Endothelial cell of umbilical vein (primary cell): ENCODE results near the gene SLC12A5. TPM values are rescaled to one million over a fixed set of nuclear protein-coding genes. Genes with fewer than 3 reads are reported as not detected.

Source experiments
- BruUV-seq: library from RNA; stranded (reverse); fragments of 400-500 nt; replicated peaks from 2 replicates; lab custom pipeline; 2021; lab: Mats Ljungman, UMichigan
- CTCF ChIA-PET: fragments of 300-600, 350-600 bp; sonication (Branson Sonifier 250); formaldehyde crosslinking; loops from one replicate; lab custom pipeline; 2021; ENCODE audit warnings: antibody characterized with exemption, inconsistent platforms; lab: Charles Lee
- POLR2A ChIA-PET: fragments of 300-600, 350-600 bp; sonication (Branson Sonifier 250); formaldehyde crosslinking; loops from one replicate; lab custom pipeline; 2021; ENCODE audit warnings: antibody characterized with exemption, inconsistent platforms; lab: Charles Lee
- DNase-seq: peaks from one replicate; pipeline ENCODE4 v3.0.0-alpha.2; 2011; ENCODE audit warnings: low read depth, low spot score
- FAIRE-seq: peaks from 2 replicates; lab custom pipeline; 2011; peaks lifted over from hg19 to GRCh38; lab: Jason Lieb, UNC
- H2AFZ ChIP-seq: 2 replicates; pipeline ENCODE4 v1.6.0; 2012; ENCODE audit warnings: low read depth, low read length, control low read depth, inconsistent platforms
- H3K27ac ChIP-seq: 2 replicates; pipeline ENCODE4 v1.5.1; 2011; ENCODE audit warnings: low read depth, mild to moderate bottlenecking, control low read depth, low read length, moderate library complexity; ENCODE audit not compliant: insufficient read depth
- H3K27me3 ChIP-seq, 2 experiments: 2 replicates each; pipeline versions ENCODE4 v1.6.0 to v1.6.1; 2011; ENCODE audit warnings: low read length in 2 of 2, mixed read lengths in 1 of 2; ENCODE audit not compliant: control insufficient read depth in 2 of 2, insufficient read depth in 2 of 2
- H3K36me3 ChIP-seq, 2 experiments: 2 replicates in 1 of 2; 3 replicates in 1 of 2; pipeline ENCODE4 v1.5.1; 2011; ENCODE audit warnings: low read length in 2 of 2, mild to moderate bottlenecking in 1 of 2, moderate library complexity in 1 of 2; ENCODE audit not compliant: control insufficient read depth in 2 of 2, insufficient read depth in 2 of 2; ENCODE audit errors: extremely low read depth in 1 of 2
- H3K4me1 ChIP-seq: 3 replicates; pipeline ENCODE4 v1.5.1; 2011; ENCODE audit warnings: mild to moderate bottlenecking, low read length; ENCODE audit not compliant: control insufficient read depth, insufficient read depth; ENCODE audit errors: extremely low read depth
- H3K4me2 ChIP-seq: 2 replicates; pipeline ENCODE4 v1.6.1; 2011; ENCODE audit warnings: low read length, control low read depth, mixed read lengths; ENCODE audit not compliant: insufficient read depth
- H3K4me3 ChIP-seq, 3 experiments: fragments of 200-600 bp in 1 of 3; sonication (generic), shearing (Covaris generic) in 1 of 3; replicated peaks in 1 of 3; 2 replicates each; pipeline ENCODE4 v1.5.1; 2011 to 2016; ENCODE audit warnings: control low read depth in 3 of 3, low read length in 3 of 3, mild to moderate bottlenecking in 2 of 3, inconsistent platforms in 1 of 3, low read depth in 1 of 3, moderate library complexity in 1 of 3; ENCODE audit not compliant: insufficient read depth in 1 of 3
- H3K79me2 ChIP-seq: 2 replicates; pipeline ENCODE4 v1.6.0; 2012; ENCODE audit warnings: low read length, inconsistent platforms; ENCODE audit not compliant: control insufficient read depth, insufficient read depth
- H3K9ac ChIP-seq: replicated peaks from 2 replicates; pipeline ENCODE3; 2011; ENCODE audit warnings: low read length, control low read depth; ENCODE audit not compliant: insufficient read depth; ENCODE audit errors: extremely low read depth
- H3K9me1 ChIP-seq: replicated peaks from 3 replicates; pipeline ENCODE4 v1.6.0; 2011; ENCODE audit warnings: mild to moderate bottlenecking, low read length; ENCODE audit not compliant: control insufficient read depth, insufficient read depth; ENCODE audit errors: extremely low read depth
- H3K9me3 ChIP-seq: replicated peaks from 2 replicates; pipeline ENCODE4 v1.5.1; 2012; ENCODE audit warnings: low read length, inconsistent platforms; ENCODE audit not compliant: control insufficient read depth, insufficient read depth
- H4K20me1 ChIP-seq: replicated peaks from 2 replicates; pipeline ENCODE3; 2011; ENCODE audit warnings: mild to moderate bottlenecking, low read length; ENCODE audit not compliant: control insufficient read depth, insufficient read depth; ENCODE audit errors: extremely low read depth
- CTCF ChIP-seq, 2 donors: IDR thresholded peaks; 1 replicate in 1 of 2; 2 replicates in 1 of 2; pipeline ENCODE4 v1.5.1; 2011; ENCODE audit warnings: low read length in 2 of 2, mild to moderate bottlenecking in 2 of 2, moderate library complexity in 2 of 2, control low read depth in 1 of 2, inconsistent platforms in 1 of 2, low read depth in 1 of 2; ENCODE audit not compliant: insufficient read depth in 1 of 2; ENCODE audit errors: extremely low read depth in 1 of 2
- EZH2 ChIP-seq: IDR thresholded peaks from 2 replicates; pipeline ENCODE4 v1.6.1; 2012; ENCODE audit warnings: borderline replicate concordance, low read depth, mild to moderate bottlenecking, moderate library complexity, low read length, inconsistent platforms; ENCODE audit not compliant: severe bottlenecking
- FOS ChIP-seq: IDR thresholded peaks from 2 replicates; pipeline ENCODE4 v1.6.1; 2011; ENCODE audit warnings: mild to moderate bottlenecking, low read length, moderate library complexity, borderline replicate concordance; ENCODE audit not compliant: insufficient read depth
- GATA2 ChIP-seq: IDR thresholded peaks from 2 replicates; pipeline ENCODE4 v1.7.0; 2011; ENCODE audit warnings: low read depth, mild to moderate bottlenecking, moderate library complexity, mixed read lengths, low read length; ENCODE audit not compliant: insufficient read length, insufficient read depth
- JUN ChIP-seq: IDR thresholded peaks from 2 replicates; pipeline ENCODE4 v1.6.1; 2011; ENCODE audit warnings: borderline replicate concordance, low read depth; ENCODE audit not compliant: insufficient read length, insufficient read depth
- MAX ChIP-seq: IDR thresholded peaks from 2 replicates; pipeline ENCODE4 v1.6.1; 2011; ENCODE audit not compliant: insufficient read depth, insufficient read length
- MYC ChIP-seq: IDR thresholded peaks from one replicate; pipeline ENCODE4 v1.6.1; 2011; ENCODE audit warnings: mild to moderate bottlenecking, low read depth, low read length
- POLR2A ChIP-seq: IDR thresholded peaks from 2 replicates; pipeline ENCODE4 v1.6.1; 2012; ENCODE audit warnings: low read depth, mild to moderate bottlenecking, control low read depth, low read length
- POLR2AphosphoS5 ChIP-seq: IDR thresholded peaks from 2 replicates; pipeline ENCODE4 v1.6.1; 2012; ENCODE audit warnings: low read depth, mild to moderate bottlenecking, control low read depth, low read length, moderate library complexity; ENCODE audit not compliant: insufficient read depth
- dilution Hi-C: fragments of 300-500 bp; cut with MboI; formaldehyde crosslinking; loops from one replicate; pipeline ENCODE4 v1.15.0; 2019; ENCODE audit warnings: low sequenced_read_pairs; ENCODE audit not compliant: extremely low pct_ligation_motif_present
- intact Hi-C: fragments of 100-400 bp; cut with micrococcal nuclease; formaldehyde crosslinking; loops from one replicate; pipeline ENCODE4 v1.10.0; 2022
- polyA plus RNA-seq, 4 experiments: library from polyadenylated mRNA; depleted of rRNA in 3 of 4; stranded (reverse) in 3 of 4; unstranded in 1 of 4; fragments of >200 nt; gene quantifications; 2 replicates each; pipeline versions ENCODE4 v1.2.1 to v1.2.3, GENCODE V29; 2011 to 2012; ENCODE audit warnings: missing spikeins in 1 of 4
- total RNA-seq: library from RNA; stranded (reverse); gene quantifications from 2 replicates; pipeline ENCODE4 v1.2.3, GENCODE V29; 2021

The SLC12A5 gene
- total and polyA plus RNA-seq, 2 donors (not counting 3 experiments of a cell fraction or from before 2014, with no cell fraction given) = 1.6 to 2.3 TPM

- FAIRE-seq (no peak), DNase-seq (no peak)
- H3K4me3 ChIP-seq = no peak overlapping the region
- H3K79me2 ChIP-seq = no peaks in the 10 kb centered on the region
- CTCF ChIA-PET = interaction anchor here (2.0 to 5.8 kb wide), 2 partner anchors 11 to 16 kb away, joined by 8 to 48 read pairs; no protein-coding TSS in a partner anchor
- intact Hi-C loops (no loop called here), dilution Hi-C loops (no loop called here)
- no peaks in the 10 kb centered on the region for H3K4me1 ChIP-seq
- no TSS peak for BruUV-seq
- no peak overlapping the region for H3K9ac ChIP-seq
- no peaks in the 10 kb centered on the region for H4K20me1 ChIP-seq
- H3K27ac ChIP-seq = no peak overlapping the region
- TF ChIP-seq GATA2 (no peak), FOS (no peak), MAX (no peak)
- H3K36me3 ChIP-seq = no peaks in the 10 kb centered on the region
- no peaks in the 10 kb centered on the region for H3K9me3 ChIP-seq
- POLR2A ChIA-PET = no interaction called here
- H3K27me3 ChIP-seq = peaks cover 12 to 19% of the 10 kb centered on the region in 2 experiments
- H3K4me2 ChIP-seq = no peak overlapping the region
- H3K9me1 ChIP-seq = no peaks in the 10 kb centered on the region
- no peak overlapping the region for H2AFZ ChIP-seq
These were observed 30.7 kb upstream of the SLC12A5 start for GRCh38 chr20:45998337-45998736.

- Histone ChIP-seq H3K9ac (no peak overlapping the region), H3K36me3 (no peaks in the 10 kb centered on the region), H4K20me1 (no peaks in the 10 kb centered on the region), H3K27ac (no peak overlapping the region), H3K9me1 (no peaks in the 10 kb centered on the region), H3K79me2 (no peaks in the 10 kb centered on the region), H2AFZ (no peak overlapping the region), H3K4me3 (no peak overlapping the region), H3K4me1 (no peaks in the 10 kb centered on the region), H3K27me3 (peaks cover 12 to 19% of the 10 kb centered on the region in 2 experiments), H3K9me3 (no peaks in the 10 kb centered on the region), H3K4me2 (no peak overlapping the region)
- no peak for DNase-seq
- intact Hi-C loops = no loop called here
- ChIA-PET CTCF (interaction anchor here (2.0 to 5.8 kb wide), 3 partner anchors 11 to 16 kb away, joined by 8 to 48 read pairs (median 9); no protein-coding TSS in a partner anchor), POLR2A (no interaction called here)
- no peak for FAIRE-seq
- dilution Hi-C loops = no loop called here
- no peak for TF ChIP-seq POLR2AphosphoS5
- TF ChIP-seq POLR2A = no peak
- no peak for TF ChIP-seq GATA2
- no peak for TF ChIP-seq MYC
- TF ChIP-seq JUN = no peak
- TF ChIP-seq MAX = no peak
- no peak for TF ChIP-seq EZH2
- TF ChIP-seq FOS = no peak
- no peak for TF ChIP-seq CTCF (IDR thresholded peaks at IDR 0.05; ENCODE audit: extremely low read depth in 1 of 2, insufficient read depth in 1 of 2, low read depth in 1 of 2, low read length in 2 of 2)
- BruUV-seq = no TSS peak
These were observed 30.3 kb upstream of the SLC12A5 start for GRCh38 chr20:45998761-45999160.
